Skin epidermis (tissue), 12 donors: ENCODE results near the gene MDP1.

ENCODE experiments used
- H3K27ac ChIP-seq, 21 experiments: fragments of 200-600 bp; sonication (generic) in 11 of 21; one replicate each; pipeline ENCODE4 v1.5.0; 2020; ENCODE audit warnings: mild to moderate bottlenecking in 3 of 21, inconsistent platforms in 2 of 21, moderate library complexity in 2 of 21
- H3K4me3 ChIP-seq, 7 experiments: fragments of 200-600 bp; sonication (generic) in 2 of 7; one replicate each; pipeline ENCODE4 v1.5.0; 2020; ENCODE audit warnings: inconsistent platforms in 2 of 7, mild to moderate bottlenecking in 2 of 7, moderate library complexity in 1 of 7

The MDP1 gene

GRCh38 chr14:24171422-24172260 is 44.2 kb downstream of the MDP1 start, which contains the start of gene REC8:
TSS of gene REC8 (plus strand) at chr14:24172080. CDS start at chr14:24172553, 473 bp downstream.
- Histone ChIP-seq H3K4me3 (peak within 1 kb of the TSS in 4 of 7 experiments; percentile 0 to 15 (median 14)), H3K27ac (peak within 1 kb of the TSS in 2 of 21 experiments; percentile 34 to 36)

- H3K4me3 ChIP-seq = no peak overlapping the region
- peak overlapping the region in 1 of 21 experiments; percentile 2 for H3K27ac ChIP-seq
Observed at GRCh38 chr14:24167469-24168114, 48.3 kb downstream of the MDP1 start.

- Histone ChIP-seq H3K27ac (no peak overlapping the region), H3K4me3 (no peak overlapping the region)
Observed at GRCh38 chr14:24165785-24166184, 50.1 kb downstream of the MDP1 start.

GRCh38 chr14:24164518-24164991 is 51.3 kb downstream of the MDP1 start:
- Histone ChIP-seq H3K27ac (peak overlapping the region in 5 of 21 experiments; percentile 2 to 98 (median 14)), H3K4me3 (no peak overlapping the region)
